Dermis blood vessel endothelial cell (primary cell): Measurements from ENCODE around the gene HS3ST6. TPM values are rescaled to one million over a fixed set of nuclear protein-coding genes. Genes with fewer than 3 reads are reported as not detected.
"Not testable (repeated sequence)": the region's sequence is repeated elsewhere in the genome, so short reads cannot be mapped to it uniquely, and the experiment has no call there.

Experiments used
- DNase-seq: peaks from one replicate; pipeline ENCODE4 v3.0.0; 2010
- total RNA-seq: library from RNA; depleted of rRNA; stranded (reverse); fragments of >200 nt; gene quantifications from 2 replicates; pipeline ENCODE4 v1.2.3, GENCODE V29; 2014

The HS3ST6 gene
- total RNA-seq, 1 donor from 2014 or later = not detected

DNA sequence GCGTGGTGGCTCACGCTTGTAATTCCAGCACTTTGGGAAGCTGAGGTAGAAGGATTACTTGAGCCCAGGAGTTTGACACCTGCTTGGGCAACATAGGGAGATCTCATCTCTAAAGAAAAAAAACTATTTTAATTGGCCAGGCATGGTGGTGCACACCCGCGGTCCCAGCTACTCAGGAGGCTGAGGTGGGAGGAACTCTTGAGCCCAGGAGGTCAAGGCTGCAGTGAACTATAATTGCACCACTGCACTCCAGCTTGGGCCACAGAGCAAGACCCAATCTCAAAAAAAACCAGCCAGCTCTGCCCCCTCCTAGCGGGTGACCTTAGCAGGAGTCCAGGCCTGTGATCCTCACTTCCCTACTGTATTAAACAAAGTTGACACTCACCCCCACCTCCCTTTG is 5.9 kb upstream of the HS3ST6 start:
- DNase-seq = no peak

DNA sequence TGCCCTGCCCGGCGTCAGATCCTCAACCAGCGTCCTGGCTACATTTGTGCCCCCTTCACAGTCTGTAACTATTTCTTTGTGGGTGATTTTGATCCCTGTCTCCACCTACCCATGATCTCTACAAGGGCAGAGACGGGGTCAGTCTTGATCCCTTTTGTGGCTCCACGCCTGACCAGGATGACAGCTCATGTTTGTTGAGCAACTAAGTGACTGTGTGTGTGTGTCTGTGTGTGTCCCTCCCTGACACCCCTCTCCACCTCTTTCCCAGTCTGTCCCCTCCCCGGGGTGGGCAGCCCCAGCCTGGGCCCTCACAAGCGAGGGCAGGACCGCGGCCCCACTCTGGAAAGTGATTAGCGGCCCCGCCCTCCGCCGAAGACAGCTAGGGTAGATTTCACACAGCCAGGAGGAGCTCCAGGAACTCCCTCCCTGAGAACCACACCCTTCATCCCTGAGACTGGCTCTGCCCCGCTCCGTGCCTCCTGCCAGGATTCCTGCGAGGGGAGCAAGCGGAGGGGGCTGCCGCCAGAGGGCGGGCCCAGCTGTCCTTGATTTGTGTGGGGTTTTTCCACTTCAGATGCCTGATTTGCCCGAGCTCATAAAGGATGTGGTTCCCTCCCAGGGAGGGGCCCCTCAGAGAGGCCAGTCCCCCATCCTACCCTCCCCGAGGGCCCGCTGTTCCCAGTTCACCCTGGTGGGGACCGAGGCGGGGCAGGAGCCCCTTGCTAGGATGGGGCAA is 5.3 kb upstream of the HS3ST6 start:
- peak; percentile 19 for DNase-seq

DNA sequence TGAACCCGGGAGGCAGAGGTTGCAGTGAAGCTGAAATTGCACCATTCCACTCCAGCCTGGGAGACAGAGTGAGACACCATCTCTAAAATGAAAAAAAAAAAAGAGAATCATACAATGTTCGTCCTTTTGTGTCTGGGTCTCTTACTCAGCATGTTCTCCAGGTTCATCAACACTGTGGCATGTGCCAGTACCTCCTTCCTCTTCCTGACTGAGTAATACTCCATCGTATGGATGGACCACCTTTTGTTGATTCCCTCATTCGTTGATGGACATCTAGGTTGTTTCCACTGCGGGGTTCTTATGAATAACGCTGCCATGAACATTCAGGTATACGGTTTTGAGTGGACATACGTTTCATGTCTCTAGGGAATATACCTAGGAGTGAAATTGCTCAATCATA is 4.1 kb upstream of the HS3ST6 start:
- DNase-seq = no peak

DNA sequence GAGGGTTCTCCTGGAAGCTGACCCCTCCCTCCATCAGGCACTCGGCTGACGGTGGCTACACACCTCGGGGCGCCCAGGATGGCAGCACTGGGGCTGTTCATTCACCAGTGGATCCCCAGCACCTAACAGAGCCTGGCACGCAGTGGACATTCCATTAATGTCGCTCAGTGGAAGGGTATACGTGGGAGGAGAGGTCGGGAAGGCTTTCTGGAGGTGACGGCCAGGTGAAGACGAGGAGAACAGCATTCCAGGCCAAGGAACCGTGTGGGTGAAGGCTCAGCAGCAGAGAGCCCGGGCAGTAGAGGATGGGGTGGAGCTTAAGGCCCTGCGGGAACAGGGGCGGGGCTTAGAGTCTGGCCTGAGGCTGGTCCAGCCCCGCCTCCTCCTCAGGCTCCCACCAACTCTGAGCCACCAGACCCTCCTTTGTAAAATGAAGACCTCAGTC is 2.5 kb upstream of the HS3ST6 start:
- DNase-seq = peak; percentile 33

DNA sequence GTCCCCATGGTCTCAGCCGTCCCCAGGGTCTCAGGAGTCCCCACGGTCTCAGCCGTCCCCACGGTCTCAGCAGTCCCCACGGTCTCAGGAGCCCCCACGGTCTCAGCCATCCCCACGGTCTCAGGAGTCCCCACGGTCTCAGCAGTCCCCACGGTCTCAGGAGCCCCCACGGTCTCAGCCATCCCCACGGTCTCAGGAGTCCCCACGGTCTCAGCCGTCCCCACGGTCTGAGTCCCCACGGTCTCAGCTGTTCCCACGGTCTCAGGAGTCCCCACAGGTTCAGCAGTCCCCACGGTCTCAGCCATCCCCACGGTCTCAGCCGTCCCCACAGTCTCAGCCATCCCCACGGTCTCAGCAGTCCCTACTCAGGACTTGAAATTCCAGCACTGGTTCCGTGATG is 1.9 kb upstream of the HS3ST6 start:
- not testable (repeated sequence) for DNase-seq

DNA sequence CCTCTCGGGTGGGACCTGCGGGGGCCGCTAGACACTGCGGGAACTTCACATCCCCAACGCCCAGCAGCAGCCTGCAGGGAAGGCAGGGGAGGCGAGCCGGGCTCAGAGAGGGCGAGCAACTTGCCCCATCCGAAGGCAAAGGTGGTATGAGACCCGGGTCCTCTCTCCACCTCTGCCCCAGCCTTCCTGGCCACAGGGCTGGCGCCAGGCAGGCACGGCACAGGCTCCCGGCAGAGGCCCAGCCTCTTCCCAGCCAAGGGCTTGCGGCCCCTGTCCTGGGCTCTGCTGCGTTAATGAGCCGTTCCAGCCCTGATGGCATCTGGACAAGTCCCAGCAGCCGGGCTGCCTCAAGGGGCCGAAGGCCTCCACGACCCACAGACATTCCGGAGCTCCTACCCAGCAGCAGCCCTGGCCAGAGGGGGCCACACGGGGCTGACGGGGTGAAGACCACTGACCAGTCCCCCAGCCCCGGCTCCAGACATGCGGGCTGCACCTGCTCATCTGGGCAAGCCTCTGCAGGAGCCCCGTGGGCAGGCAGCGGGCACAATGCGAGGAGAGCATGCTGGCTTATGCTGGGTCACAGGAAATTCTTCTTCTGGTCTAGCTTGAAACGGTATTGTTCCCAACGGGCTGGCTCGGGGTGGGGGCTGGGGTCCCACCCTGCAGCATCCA is 1.2 kb upstream of the HS3ST6 start:
- DNase-seq = no peak

DNA sequence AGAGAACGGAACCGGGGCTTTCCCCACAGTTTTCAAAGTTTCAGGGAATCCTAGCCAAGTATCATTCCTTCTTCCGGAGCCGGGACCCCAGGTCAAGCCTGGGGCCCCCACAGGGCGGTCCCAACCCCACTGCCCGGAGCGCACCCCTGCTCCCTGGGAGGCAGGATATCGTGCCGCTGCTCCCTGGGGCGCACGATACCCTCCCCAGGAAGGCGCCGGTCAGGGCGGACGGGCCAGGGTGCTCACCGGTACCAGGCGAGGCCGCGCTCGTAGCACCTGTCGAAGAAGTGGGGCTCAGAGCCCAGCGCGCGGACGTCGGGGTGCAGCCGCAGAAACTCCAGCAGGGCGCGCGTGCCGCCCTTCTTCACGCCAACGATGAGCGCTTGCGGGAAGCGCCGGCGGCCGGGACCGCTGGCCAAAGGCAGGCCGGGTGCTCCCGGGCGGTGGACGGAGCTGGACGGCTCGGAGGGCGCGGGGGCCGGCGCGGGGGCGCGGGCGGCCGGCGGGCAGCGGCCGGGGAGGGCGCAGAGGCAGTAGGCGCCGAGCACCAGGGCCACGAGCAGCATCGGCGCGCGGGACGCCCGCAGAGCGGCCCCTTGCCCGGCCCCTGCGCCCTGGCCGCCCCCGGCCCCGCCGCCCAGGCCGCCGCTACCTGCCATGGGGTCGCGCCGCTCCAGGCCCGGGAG is 407 bp downstream of the HS3ST6 start:
- DNase-seq = no peak

DNA sequence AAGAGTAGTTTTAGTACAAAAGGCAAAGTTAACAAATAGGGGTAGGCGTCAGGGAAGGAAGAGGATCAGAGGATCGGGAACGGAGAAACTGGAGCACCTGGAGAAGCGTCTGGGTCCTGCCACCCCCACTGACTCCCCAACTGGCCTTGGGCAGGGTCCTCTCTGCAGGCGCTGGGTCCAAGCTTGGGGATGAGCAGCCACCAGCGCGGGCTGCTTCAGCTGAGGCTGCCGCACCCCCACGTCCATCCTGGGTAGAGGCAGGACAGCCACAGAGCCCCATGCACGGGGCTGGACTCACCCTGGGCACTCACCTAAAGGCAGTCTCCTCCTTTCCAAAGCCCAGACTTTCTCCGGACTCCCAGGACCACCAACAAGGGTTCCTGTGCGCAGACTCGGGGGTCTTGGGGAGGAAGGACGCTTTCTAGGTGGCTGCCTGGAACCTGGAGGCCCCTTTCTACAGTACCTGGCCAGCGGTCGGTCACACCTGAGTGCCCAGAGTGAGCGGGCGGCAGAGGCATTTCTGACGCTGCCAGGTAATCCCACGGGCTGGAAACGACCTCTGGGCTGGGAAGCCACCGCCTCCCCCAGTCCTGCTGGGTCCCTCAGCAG is 1.1 kb downstream of the HS3ST6 start:
- no peak for DNase-seq

DNA sequence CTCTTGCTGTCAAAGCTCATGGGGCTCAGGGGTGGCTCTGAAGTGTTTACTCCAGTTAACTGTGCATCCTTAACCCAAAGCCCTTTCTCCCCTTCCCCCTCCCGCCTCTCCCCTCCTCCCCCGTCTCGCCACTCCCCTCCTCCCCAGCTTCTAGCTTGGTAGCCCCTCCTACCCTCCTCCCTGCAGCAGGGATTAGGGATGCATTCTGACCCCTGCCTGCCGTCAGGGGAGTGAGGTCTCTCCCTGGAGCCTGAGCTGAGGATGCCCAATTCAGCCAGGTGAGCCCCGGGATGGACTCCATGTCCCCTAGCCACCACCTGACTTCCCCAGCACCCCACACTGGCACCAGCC is 1.6 kb downstream of the HS3ST6 start:
- DNase-seq = no peak

DNA sequence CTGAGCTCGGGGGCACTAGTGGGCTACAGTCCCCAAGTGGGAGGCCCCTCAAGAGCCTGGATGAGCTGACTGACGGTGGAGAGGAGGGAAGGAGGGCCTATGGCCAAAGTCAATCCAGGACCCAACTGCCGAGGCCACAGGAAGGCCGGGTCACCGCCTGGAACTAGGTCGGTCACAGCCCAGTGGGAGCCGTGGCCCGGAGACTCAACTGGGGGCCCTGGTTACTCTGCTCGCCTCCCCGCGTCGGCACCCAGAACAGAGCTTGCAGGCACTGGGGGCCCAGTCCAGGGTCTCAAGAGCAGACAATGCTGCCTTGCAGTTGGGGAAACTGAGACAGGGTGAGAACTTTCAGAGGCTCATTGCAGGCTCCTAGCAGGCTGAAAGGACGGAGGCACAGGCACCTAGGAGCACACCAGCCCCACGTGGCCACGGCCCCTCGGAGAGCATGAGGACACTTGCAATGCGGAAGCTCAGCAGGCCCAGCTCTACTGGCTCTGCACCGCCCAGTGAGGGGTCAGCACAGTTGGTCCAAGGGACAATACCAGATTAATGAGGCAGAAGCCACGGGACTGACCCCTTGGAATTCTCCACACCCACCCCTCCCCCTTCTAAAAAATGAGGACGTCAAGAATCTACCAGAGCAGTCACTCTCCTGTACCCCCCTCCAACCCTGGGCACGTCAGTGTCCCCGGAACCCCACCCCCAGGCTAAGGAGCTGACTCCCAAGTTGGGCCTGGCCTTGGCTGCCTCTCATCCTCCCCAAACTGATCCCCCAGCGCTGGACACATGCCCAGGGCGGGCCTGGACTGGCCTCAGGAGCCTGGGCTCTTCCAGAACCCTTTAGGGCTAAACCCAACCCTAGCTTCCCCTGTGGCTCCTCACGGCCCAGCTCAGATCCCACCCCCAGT is 2.2 kb downstream of the HS3ST6 start:
- DNase-seq = no peak

DNA sequence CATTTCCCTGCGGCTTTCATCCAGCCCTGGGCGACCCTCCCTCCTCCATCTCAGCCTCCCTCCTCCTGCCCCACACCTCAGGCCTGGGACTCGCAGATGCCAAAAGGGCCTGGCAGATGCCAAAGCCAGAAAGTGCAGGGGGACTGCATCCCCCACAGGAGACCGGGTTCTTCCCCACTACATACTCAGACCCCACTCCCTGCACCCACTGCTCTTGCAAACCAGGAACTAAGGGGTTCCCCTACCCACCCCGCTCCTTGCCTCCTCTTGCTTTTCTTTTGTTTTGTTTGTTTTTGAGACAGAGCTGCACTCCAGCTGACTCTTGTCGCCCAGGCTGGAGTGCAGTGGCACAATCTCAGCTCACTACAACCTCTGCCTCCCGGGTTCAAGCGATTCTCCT is 3.2 kb downstream of the HS3ST6 start:
- no peak for DNase-seq

DNA sequence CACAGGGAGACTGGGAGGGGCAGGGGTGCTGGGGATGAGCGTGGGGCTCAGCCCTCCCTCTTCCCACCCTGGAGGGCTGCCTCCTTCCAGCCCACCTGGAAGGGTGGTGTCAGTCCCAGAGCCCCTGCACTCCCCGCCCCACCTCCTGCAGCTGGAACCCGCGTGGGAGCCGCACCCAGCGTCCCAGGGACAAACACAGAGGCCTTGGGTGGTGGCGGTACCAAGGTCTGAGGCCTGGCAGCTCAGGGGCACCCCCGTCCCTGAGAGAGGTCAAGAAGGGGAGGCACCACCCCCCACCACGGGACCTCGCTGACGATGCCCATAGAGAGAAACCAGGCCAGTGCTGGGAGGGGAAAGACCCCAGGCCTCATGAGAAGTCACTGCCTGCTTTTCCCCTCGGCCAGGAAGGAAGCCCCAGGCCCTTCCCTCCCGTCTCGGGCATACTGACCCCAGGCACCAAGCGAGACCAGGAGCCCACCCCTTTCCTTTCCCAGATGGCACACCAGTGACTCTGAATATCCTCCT is 4.1 kb downstream of the HS3ST6 start:
- no peak for DNase-seq

DNA sequence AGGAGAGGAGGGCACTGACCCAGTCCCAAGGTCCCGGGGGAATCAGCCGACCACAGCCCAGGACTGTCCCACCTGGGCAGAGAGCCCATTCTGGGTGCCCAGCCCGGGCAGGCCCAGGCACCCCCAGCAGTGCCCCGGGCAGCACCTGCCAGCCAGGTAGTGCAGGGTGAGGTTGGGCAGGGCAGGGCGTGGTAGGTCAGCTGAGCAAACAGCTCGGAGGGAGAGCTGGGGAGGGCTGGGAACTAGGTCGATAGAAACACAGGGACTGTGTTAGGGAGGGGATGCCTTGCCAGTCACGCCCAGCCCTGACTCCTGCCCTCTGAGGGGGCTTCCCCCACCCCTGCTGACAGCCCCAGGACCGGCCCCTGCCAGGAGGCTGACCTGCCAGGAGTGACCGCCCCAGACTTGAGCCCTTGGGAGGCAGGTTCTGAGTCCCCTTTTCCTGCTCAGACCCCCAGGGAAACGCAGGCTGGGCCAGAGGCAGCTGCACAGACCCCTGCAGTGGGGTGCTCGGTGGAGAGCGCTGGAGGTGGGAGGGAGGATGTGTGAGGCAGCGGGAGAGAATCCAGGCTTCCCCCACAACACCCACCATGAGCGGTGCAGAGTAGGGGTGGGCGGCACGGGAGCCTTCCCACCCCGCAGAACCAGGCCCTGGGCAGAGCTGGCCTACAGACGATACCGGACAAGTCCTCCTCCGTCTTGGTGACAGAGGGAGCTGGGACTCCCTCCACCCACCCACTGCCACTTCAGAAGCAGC is 4.7 kb downstream of the HS3ST6 start:
- DNase-seq = no peak

DNA sequence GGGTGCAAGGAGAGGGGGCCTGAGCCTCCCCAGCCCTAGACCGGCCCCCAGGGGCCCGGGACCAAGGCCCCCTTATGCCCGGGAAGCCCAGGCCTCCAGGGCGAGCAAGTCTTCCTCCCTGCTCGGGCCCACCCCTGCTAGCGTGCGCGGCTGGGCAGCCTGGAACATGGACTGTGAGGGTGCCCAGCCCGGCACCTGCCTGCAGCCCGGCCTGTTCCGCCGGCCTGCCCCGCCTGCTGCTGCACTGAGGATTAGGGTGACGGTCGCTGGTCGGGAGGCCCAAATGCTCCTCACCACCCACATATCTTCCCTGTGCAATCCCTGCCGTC is 6.0 kb downstream of the HS3ST6 start:
- no peak for DNase-seq

DNA sequence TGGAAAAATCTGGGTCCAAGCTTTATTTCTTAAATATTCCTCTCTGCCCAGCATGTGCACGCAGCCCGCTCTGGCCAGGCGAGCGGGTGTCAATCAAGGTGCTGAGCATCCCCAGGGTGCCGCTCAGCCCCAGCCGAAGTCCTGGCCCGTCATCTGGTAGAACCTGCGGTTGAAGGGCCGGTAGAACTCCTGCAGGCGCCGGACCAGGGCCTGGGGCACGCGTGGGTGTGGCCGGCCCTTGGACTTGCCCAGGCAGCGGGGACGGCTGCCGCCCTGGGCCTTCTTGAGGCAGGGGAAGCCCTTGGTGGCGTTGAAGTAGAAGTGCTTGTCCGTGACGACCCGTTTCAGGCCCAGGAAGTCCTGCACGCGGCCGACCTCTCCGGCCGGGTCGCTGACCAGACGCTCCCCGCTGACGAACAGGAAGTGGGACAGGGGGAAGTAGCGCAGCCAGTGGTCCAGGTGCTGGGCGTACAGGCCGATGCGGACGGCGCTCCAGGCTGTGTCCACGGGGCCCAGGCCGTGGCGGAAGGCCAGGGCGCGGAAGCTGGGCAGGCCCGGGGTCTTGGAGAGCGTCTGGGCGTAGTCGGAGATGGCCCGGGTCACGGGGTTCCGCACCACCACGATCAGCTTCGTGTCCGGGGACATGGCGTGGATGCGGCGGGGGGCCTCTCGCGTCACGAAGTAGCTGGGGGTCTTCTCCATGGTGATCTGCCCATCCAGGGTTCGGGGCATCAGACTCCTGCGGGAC is 6.6 kb downstream of the HS3ST6 start:
- DNase-seq = no peak

DNA sequence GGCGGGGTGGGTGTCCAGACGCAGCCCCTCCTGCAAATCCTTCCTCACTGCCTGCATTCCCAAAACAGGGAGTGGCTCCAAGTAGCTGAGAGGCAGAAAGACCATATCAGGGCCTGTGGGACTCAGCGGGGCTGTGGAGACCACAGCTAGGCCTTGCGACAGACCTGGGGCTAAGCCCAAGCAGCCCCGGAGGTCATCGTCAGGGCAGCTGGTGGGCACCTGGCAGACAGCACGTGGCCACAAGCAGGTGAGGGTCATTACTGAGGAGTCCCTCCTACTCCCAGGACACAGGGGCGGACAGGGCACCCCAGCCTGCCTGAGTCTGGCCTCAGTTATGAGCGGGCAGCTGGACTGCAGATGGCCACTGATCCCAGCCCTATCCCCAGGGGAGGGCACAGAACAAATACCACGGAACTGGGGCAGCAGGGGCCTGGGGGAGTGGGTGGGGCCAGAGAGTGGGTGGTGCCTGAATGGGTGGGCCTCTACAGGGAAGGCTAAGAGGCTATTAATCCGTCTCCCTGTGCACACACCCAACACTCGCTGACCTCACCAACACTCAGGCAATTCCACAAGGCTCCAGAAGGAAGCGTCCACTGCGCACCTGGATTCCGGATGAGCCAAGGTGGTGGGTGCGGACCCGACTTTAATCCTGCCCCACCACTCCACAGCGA is 8.5 kb downstream of the HS3ST6 start:
- no peak for DNase-seq

DNA sequence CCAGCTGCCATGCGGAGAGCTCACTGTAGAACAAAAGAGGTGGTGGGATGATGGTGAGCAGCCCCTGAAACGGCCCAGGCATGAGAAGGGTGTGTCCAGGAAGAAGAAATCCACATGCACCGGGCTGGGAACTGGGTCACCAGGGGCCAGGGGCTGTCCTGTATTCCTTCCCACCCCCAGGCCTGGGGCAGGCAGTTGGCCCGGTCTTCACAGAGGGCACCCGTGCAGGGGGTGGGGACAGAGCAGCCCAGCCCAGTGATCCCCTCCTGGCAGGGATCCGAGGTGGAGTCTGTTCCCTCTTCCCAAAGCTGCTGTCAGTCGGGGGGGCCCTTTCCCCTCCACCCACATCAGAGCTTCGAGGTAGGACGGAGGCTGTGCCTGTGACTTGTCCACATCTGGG is 9.2 kb downstream of the HS3ST6 start:
- DNase-seq = no peak

DNA sequence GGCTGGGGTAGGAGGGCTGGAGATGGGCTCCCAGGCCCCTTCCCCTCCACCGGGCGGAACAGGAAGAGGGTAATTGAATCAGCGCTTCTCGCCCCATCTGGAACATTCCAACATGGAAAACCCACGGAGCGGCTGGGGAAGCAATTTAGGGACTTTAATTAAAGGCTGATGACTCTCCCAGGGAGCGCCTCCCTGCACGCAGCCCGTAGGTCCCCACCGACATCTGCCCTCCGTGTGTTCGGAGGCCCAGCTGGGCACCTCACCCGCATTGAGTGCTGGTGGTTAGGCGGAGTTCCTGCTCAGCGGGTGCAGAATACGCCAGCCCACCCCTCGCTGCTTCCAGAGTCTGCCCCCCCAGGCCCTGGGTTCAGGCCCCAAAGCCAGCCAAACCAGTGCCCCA is 10.0 kb downstream of the HS3ST6 start:
- no peak for DNase-seq

DNA sequence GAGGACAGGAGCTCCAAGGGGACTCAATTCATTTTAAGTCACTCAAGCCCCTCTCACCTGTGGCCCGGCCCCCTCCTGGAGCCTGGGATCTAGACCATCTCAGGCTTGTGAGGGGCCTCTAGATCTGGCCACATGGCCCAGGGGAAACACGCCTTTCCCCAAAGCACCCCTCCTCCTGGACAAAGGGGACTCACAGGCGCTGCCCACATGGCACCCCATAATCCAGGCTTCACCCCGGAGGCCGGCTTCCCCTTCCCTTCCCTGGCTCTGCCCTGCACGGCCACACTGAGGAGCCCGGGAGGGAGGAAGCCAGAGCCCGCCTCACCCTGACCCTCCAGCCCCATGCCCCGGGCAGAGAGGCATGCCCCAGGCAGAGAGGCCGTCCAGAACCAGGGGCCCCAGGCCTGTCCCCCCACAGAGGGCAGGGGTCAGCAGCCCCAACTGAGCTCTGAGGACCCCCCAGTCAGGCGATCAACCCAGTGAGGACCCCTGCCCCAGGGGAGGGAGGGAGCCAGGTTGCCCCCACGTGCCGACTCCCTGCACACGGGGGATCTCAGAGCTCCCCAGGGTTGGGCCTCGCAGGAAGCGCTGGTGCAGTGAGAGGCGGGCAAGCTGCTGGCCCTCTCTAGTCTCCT is 10.9 kb downstream of the HS3ST6 start:
- no peak for DNase-seq

DNA sequence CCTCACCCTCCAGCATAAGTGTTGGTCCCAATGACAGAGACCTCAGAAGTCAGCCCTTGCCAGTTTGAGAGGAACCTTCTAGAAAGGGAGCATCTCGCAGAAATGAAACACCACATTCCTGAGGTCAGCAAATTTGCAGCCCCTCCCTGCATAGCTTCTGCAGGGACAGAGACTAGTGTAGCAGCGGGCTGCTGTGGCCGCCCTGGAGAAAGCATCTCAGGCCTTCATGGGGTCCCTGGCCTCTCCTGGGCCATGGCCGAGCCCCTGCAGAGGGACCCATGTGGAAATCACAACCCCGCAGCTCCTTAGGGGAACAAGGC is 11.4 kb downstream of the HS3ST6 start:
- DNase-seq = no peak
